Measurements from ENCODE around the gene LRRC8E.

DNA sequence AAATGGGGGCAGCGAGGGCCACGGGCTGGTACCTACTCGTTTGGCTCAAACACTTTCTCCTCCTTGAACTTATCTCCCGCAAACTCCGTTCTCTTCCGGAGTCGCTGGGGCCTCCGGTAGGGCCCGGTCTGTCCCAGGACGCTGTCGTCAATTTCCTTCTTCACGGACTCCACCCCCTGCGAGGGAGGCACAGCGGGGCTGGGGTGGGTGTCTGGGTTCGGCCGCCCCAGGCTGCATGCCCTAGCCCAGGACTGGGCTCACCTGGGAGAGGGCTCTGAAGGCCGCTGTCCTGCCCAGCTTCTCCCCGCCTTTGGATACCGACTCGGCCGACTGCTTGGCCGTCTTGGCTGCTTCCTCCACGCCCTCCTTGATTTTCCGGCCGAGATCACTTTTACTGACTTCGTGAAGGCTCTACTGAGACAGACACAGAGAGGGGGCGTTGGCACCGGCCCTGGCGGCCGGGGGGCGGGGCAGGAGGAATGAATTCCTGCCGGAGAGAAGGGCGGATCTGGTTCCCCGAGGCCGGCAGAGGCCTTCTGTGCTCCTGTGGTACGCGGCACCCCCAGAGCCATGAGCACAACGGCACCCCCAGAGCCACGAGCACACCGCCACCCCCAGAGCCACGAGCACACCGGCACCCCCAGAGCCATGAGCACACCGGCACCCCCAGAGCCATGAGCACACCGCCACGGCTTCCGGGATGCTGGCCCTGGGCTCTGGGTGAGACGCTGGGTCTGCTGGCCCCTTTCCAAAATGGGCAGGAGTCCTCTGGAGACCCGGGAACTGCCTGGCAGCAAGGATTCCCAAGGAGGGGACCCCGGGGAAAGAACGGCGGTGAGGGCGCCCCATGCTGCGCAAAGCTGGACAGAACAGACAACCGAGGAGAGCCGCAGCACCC is 45.8 kb downstream of the LRRC8E start:
- no peak for TF ChIP-seq POLR2A (IDR thresholded peaks at IDR 0.05)
- TF ChIP-seq POLR2AphosphoS5 (IDR thresholded peaks at IDR 0.05) = no peak
- TF ChIP-seq, protein P1, sequence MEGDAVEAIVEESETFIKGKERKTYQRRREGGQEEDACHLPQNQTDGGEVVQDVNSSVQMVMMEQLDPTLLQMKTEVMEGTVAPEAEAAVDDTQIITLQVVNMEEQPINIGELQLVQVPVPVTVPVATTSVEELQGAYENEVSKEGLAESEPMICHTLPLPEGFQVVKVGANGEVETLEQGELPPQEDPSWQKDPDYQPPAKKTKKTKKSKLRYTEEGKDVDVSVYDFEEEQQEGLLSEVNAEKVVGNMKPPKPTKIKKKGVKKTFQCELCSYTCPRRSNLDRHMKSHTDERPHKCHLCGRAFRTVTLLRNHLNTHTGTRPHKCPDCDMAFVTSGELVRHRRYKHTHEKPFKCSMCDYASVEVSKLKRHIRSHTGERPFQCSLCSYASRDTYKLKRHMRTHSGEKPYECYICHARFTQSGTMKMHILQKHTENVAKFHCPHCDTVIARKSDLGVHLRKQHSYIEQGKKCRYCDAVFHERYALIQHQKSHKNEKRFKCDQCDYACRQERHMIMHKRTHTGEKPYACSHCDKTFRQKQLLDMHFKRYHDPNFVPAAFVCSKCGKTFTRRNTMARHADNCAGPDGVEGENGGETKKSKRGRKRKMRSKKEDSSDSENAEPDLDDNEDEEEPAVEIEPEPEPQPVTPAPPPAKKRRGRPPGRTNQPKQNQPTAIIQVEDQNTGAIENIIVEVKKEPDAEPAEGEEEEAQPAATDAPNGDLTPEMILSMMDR (IDR thresholded peaks at IDR 0.05) = no peak
- TF ChIP-seq EP300 (IDR thresholded peaks at IDR 0.05) = no peak

Data from gastroesophageal sphincter (tissue), 3 donors.